HL-60 (cell line): ENCODE data around the gene UBA6.

Source experiments
- DNase-seq, 2 experiments: peaks; one replicate each; pipeline ENCODE4 v3.0.0-alpha.2; 2010 to 2020; ENCODE audit warnings: low read depth in 1 of 2, low spot score in 1 of 2
- H3K27ac ChIP-seq: fragments of 250-450 bp; sonication (Bioruptor Pico); replicated peaks from 2 replicates; pipeline ENCODE4 v1.5.1; 2020; ENCODE audit warnings: mild to moderate bottlenecking, moderate library complexity
- H3K27me3 ChIP-seq: fragments of 250-450 bp; sonication (Bioruptor Pico); 2 replicates; pipeline ENCODE4 v1.5.1; 2021; ENCODE audit warnings: mild to moderate bottlenecking, moderate library complexity; ENCODE audit not compliant: insufficient read depth, poor library complexity, severe bottlenecking
- H3K4me3 ChIP-seq: replicated peaks from 2 replicates; pipeline ENCODE4 v1.5.1; 2011; ENCODE audit warnings: mild to moderate bottlenecking, control low read depth, low read length; ENCODE audit not compliant: insufficient read depth
- GABPA ChIP-seq: IDR thresholded peaks from 2 replicates; pipeline ENCODE4 v1.6.1; 2012; ENCODE audit warnings: low read depth
- POLR2AphosphoS5 ChIP-seq: IDR thresholded peaks from 2 replicates; pipeline ENCODE4 v1.6.1; 2012; ENCODE audit warnings: low read depth
- SPI1 ChIP-seq: IDR thresholded peaks from 2 replicates; pipeline ENCODE4 v1.6.1; 2012; ENCODE audit warnings: low read depth, mild to moderate bottlenecking, borderline replicate concordance
- TF ChIP-seq, protein P1 (sequence below): IDR thresholded peaks from 2 replicates; pipeline ENCODE4 v1.6.1; 2012; ENCODE audit warnings: low read depth; ENCODE audit not compliant: insufficient replicate concordance
- TF ChIP-seq, protein P2 (sequence below): IDR thresholded peaks from one replicate; pipeline ENCODE4 v1.5.1; 2011; ENCODE audit warnings: low read length, control low read depth, inconsistent platforms; ENCODE audit not compliant: insufficient read depth

UBA6 gene

GRCh38 chr4:67680581-67681222, 20.3 kb downstream of the UBA6 start:
- TF ChIP-seq POLR2AphosphoS5 (no peak), GABPA (no peak), SPI1 (no peak)
- TF ChIP-seq, protein P1, sequence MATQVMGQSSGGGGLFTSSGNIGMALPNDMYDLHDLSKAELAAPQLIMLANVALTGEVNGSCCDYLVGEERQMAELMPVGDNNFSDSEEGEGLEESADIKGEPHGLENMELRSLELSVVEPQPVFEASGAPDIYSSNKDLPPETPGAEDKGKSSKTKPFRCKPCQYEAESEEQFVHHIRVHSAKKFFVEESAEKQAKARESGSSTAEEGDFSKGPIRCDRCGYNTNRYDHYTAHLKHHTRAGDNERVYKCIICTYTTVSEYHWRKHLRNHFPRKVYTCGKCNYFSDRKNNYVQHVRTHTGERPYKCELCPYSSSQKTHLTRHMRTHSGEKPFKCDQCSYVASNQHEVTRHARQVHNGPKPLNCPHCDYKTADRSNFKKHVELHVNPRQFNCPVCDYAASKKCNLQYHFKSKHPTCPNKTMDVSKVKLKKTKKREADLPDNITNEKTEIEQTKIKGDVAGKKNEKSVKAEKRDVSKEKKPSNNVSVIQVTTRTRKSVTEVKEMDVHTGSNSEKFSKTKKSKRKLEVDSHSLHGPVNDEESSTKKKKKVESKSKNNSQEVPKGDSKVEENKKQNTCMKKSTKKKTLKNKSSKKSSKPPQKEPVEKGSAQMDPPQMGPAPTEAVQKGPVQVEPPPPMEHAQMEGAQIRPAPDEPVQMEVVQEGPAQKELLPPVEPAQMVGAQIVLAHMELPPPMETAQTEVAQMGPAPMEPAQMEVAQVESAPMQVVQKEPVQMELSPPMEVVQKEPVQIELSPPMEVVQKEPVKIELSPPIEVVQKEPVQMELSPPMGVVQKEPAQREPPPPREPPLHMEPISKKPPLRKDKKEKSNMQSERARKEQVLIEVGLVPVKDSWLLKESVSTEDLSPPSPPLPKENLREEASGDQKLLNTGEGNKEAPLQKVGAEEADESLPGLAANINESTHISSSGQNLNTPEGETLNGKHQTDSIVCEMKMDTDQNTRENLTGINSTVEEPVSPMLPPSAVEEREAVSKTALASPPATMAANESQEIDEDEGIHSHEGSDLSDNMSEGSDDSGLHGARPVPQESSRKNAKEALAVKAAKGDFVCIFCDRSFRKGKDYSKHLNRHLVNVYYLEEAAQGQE: no peak
- TF ChIP-seq, protein P2, sequence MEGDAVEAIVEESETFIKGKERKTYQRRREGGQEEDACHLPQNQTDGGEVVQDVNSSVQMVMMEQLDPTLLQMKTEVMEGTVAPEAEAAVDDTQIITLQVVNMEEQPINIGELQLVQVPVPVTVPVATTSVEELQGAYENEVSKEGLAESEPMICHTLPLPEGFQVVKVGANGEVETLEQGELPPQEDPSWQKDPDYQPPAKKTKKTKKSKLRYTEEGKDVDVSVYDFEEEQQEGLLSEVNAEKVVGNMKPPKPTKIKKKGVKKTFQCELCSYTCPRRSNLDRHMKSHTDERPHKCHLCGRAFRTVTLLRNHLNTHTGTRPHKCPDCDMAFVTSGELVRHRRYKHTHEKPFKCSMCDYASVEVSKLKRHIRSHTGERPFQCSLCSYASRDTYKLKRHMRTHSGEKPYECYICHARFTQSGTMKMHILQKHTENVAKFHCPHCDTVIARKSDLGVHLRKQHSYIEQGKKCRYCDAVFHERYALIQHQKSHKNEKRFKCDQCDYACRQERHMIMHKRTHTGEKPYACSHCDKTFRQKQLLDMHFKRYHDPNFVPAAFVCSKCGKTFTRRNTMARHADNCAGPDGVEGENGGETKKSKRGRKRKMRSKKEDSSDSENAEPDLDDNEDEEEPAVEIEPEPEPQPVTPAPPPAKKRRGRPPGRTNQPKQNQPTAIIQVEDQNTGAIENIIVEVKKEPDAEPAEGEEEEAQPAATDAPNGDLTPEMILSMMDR: no peak
- Histone ChIP-seq H3K4me3 (no peak overlapping the region), H3K27ac (no peak overlapping the region), H3K27me3 (no peaks in the 10 kb centered on the region)
- no peak for DNase-seq

DNA sequence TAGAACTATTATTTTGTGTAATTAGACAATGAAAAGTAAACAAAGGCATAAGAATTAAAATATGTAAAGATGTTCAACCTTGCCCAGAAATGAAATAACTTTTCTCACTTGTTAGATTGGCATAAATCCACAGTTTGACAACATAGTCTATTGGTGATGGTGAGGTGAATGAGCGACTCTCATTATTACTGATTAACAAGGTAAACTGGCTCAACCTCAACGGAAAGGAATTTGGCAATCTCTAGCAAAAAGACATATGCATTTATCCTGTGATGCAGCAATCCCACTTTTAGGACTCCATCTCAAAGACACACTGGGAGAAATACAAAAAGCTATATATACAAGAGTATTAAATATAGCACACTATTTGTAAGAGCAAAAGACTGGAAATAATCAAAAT, 22.3 kb downstream of the UBA6 start:
- TF ChIP-seq, protein P2: no peak
- TF ChIP-seq SPI1 (no peak), GABPA (no peak), POLR2AphosphoS5 (no peak)
- TF ChIP-seq, protein P1: no peak
- Histone ChIP-seq H3K4me3 (no peak overlapping the region), H3K27ac (no peak overlapping the region), H3K27me3 (no peaks in the 10 kb centered on the region)
- no peak for DNase-seq

DNA sequence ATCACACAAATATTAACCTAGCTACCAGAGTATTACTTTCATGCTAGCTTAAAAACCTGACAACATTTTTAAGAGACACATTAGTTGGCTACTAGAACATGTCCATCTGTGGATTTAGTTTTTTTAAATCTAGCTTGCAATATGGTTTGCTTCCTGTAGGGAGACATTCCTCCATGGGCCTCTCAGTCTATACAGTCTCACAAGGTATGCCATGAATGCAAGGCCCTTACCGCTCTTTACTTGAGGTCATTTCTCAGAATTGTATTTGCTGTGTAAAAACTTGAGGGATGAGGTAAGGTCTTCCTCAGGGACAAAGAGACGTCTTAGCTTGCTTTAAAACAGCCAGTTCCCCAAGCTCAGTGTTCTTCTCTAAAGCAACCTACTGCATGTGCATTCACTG, 26.9 kb downstream of the UBA6 start:
- TF ChIP-seq GABPA: no peak
- TF ChIP-seq POLR2AphosphoS5: no peak
- TF ChIP-seq, protein P1: no peak
- TF ChIP-seq, protein P2: no peak
- no peak for TF ChIP-seq SPI1
- Histone ChIP-seq H3K27ac (no peak overlapping the region), H3K4me3 (no peak overlapping the region), H3K27me3 (no peaks in the 10 kb centered on the region)
- no peak for DNase-seq
